WTC11 (cell line): Measurements from ENCODE around the gene CACNA1B. TPM values are rescaled to one million over a fixed set of nuclear protein-coding genes. Genes with fewer than 3 reads are reported as not detected.

Experiments used
- ATAC-seq: fragments of 200-7000 bp; cut with Tn5 transposase; 2 replicates; pipeline ENCODE4 v1.10.0; 2021; ENCODE audit warnings: mild to moderate bottlenecking, moderate library complexity
- CTCF ChIA-PET: fragments of 300-600 bp; sonication (Branson Sonifier 250); formaldehyde crosslinking; loops from one replicate; lab custom pipeline; 2021; ENCODE audit warnings: antibody characterized with exemption; lab: Charles Lee
- POLR2A ChIA-PET: fragments of 350-600 bp; sonication (Branson Sonifier 250); formaldehyde crosslinking; loops from one replicate; lab custom pipeline; 2021; ENCODE audit warnings: antibody characterized with exemption; lab: Charles Lee
- DNase-seq: peaks from one replicate; pipeline ENCODE4 v3.0.0; 2021; ENCODE audit warnings: low spot score
- H3K27ac Mint-ChIP-seq: 2 replicates; pipeline ENCODE4 v1.8.0; 2021; ENCODE audit warnings: mixed read lengths
- H3K27me3 Mint-ChIP-seq: 2 replicates; pipeline ENCODE4 v1.8.0; 2021; ENCODE audit warnings: low read depth, mild to moderate bottlenecking, moderate library complexity, mixed read lengths
- H3K36me3 Mint-ChIP-seq: 2 replicates; pipeline ENCODE4 v1.8.0; 2021; ENCODE audit warnings: mixed read lengths
- H3K4me1 Mint-ChIP-seq: 2 replicates; pipeline ENCODE4 v1.8.0; 2022; ENCODE audit warnings: mixed read lengths
- H3K4me3 Mint-ChIP-seq: 2 replicates; pipeline ENCODE4 v1.8.0; 2021; ENCODE audit warnings: mild to moderate bottlenecking, moderate library complexity, mixed read lengths
- H3K9me3 Mint-ChIP-seq: 2 replicates; pipeline ENCODE4 v1.8.0; 2021; ENCODE audit warnings: mixed read lengths
- GABPB1 ChIP-seq: sonication (generic); formaldehyde crosslinking; IDR thresholded peaks from 2 replicates; pipeline ENCODE4 v1.8.1; 2023; ENCODE audit warnings: mild to moderate bottlenecking, missing genetic modification reagents
- HMGXB4 ChIP-seq: sonication (generic); formaldehyde crosslinking; IDR thresholded peaks from 2 replicates; pipeline ENCODE4 v1.8.1; 2023; ENCODE audit warnings: mild to moderate bottlenecking, moderate library complexity, missing genetic modification reagents
- RORB ChIP-seq: fragments of 250-450 bp; sonication (Bioruptor Pico); IDR thresholded peaks from 2 replicates; pipeline ENCODE4 v1.9.0; 2021; ENCODE audit warnings: mild to moderate bottlenecking
- SMAD4 ChIP-seq: sonication (generic); formaldehyde crosslinking; IDR thresholded peaks from 2 replicates; pipeline ENCODE4 v1.8.0; 2022; ENCODE audit warnings: mild to moderate bottlenecking, missing genetic modification reagents
- STAT6 ChIP-seq: sonication (generic); formaldehyde crosslinking; conservative IDR thresholded peaks from 2 replicates; pipeline ENCODE4 v1.8.1; 2023; ENCODE audit warnings: mild to moderate bottlenecking, low read depth, missing genetic modification reagents, moderate library complexity
- TCF7 ChIP-seq: sonication (generic); formaldehyde crosslinking; IDR thresholded peaks from 2 replicates; pipeline ENCODE4 v1.8.0; 2022; ENCODE audit warnings: mild to moderate bottlenecking, low read depth, missing genetic modification reagents, moderate library complexity
- ZNF532 ChIP-seq: fragments of 250-450 bp; sonication (Bioruptor Pico); IDR thresholded peaks from 2 replicates; pipeline ENCODE4 v1.9.0; 2021; ENCODE audit warnings: mild to moderate bottlenecking, borderline replicate concordance
- total RNA-seq: library from RNA; stranded (reverse); gene quantifications from 3 replicates; pipeline ENCODE4 v1.2.3, GENCODE V29; 2021
- TF ChIP-seq, protein P1 (sequence below): fragments of 250-450 bp; sonication (Bioruptor Pico); IDR thresholded peaks from 2 replicates; pipeline ENCODE4 v1.8.0; 2021; ENCODE audit warnings: mild to moderate bottlenecking
- TF ChIP-seq, protein P2 (sequence below): sonication (generic); formaldehyde crosslinking; IDR thresholded peaks from 2 replicates; pipeline ENCODE4 v1.8.1; 2023; ENCODE audit warnings: mild to moderate bottlenecking, missing genetic modification reagents, moderate library complexity
- TF ChIP-seq, protein P3 (sequence below): fragments of 250-450 bp; sonication (Bioruptor Pico); IDR thresholded peaks from 2 replicates; pipeline ENCODE4 v1.9.0; 2021; ENCODE audit warnings: mild to moderate bottlenecking

The CACNA1B gene
- total RNA-seq, 1 experiment from 2014 or later, result 8.4 TPM

- Mint-ChIP-seq H3K9me3 (peaks cover 21% of the 10 kb centered on the region), H3K4me1 (no peaks in the 10 kb centered on the region), H3K36me3 (peaks cover 67% of the 10 kb centered on the region), H3K4me3 (no peak overlapping the region), H3K27ac (no peak overlapping the region), H3K27me3 (no peaks in the 10 kb centered on the region; the same call in 1 of the 2 replicates)
- no peak for DNase-seq
- no peak for TF ChIP-seq HMGXB4 (CRISPR knock-in tag)
- TF ChIP-seq, protein P1, sequence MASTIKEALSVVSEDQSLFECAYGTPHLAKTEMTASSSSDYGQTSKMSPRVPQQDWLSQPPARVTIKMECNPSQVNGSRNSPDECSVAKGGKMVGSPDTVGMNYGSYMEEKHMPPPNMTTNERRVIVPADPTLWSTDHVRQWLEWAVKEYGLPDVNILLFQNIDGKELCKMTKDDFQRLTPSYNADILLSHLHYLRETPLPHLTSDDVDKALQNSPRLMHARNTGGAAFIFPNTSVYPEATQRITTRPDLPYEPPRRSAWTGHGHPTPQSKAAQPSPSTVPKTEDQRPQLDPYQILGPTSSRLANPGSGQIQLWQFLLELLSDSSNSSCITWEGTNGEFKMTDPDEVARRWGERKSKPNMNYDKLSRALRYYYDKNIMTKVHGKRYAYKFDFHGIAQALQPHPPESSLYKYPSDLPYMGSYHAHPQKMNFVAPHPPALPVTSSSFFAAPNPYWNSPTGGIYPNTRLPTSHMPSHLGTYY (CRISPR knock-in tag), result no peak
- no peak for TF ChIP-seq STAT6 (CRISPR knock-in tag)
- TF ChIP-seq RORB, result no peak
- no peak for TF ChIP-seq ZNF532 (CRISPR knock-in tag)
- TF ChIP-seq GABPB1 (CRISPR knock-in tag), result no peak
- TF ChIP-seq SMAD4 (CRISPR knock-in tag), result no peak
- TF ChIP-seq, protein P2, sequence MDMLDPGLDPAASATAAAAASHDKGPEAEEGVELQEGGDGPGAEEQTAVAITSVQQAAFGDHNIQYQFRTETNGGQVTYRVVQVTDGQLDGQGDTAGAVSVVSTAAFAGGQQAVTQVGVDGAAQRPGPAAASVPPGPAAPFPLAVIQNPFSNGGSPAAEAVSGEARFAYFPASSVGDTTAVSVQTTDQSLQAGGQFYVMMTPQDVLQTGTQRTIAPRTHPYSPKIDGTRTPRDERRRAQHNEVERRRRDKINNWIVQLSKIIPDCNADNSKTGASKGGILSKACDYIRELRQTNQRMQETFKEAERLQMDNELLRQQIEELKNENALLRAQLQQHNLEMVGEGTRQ, result no peak
- TF ChIP-seq, protein P3, sequence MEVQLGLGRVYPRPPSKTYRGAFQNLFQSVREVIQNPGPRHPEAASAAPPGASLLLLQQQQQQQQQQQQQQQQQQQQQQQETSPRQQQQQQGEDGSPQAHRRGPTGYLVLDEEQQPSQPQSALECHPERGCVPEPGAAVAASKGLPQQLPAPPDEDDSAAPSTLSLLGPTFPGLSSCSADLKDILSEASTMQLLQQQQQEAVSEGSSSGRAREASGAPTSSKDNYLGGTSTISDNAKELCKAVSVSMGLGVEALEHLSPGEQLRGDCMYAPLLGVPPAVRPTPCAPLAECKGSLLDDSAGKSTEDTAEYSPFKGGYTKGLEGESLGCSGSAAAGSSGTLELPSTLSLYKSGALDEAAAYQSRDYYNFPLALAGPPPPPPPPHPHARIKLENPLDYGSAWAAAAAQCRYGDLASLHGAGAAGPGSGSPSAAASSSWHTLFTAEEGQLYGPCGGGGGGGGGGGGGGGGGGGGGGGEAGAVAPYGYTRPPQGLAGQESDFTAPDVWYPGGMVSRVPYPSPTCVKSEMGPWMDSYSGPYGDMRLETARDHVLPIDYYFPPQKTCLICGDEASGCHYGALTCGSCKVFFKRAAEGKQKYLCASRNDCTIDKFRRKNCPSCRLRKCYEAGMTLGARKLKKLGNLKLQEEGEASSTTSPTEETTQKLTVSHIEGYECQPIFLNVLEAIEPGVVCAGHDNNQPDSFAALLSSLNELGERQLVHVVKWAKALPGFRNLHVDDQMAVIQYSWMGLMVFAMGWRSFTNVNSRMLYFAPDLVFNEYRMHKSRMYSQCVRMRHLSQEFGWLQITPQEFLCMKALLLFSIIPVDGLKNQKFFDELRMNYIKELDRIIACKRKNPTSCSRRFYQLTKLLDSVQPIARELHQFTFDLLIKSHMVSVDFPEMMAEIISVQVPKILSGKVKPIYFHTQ (CRISPR knock-in tag), result no peak
- no peak for TF ChIP-seq TCF7 (CRISPR knock-in tag)
- ChIA-PET CTCF (no interaction called here), POLR2A (no interaction called here)
- no peak for ATAC-seq
Measured at GRCh38 chr9:137984005-137984404, 106.4 kb downstream of the CACNA1B start.
